ENCODE measurements around the gene GJD4.

The GJD4 gene

GRCh38 chr10:35605191-35605590, at the start of gene GJD4:
GJD4 (plus strand) TSS chr10:35605341; CDS start chr10:35605568, 227 bp downstream.
- H3K4me3 ChIP-seq (ENCODE audit: low read depth, low read length) = no peak within 1 kb of the TSS
- TF ChIP-seq CTCF (IDR thresholded peaks at IDR 0.05; ENCODE audit: insufficient read depth, low read depth, low read length, missing control alignments) = no peak
- DNase-seq (ENCODE audit: low read depth) = no peak

- DNase-seq (ENCODE audit: low read depth) = no peak
Observed at GRCh38 chr10:35555962-35556930, 48.9 kb upstream of the GJD4 start.

GRCh38 chr10:35558276-35558675, 46.9 kb upstream of the GJD4 start:
- DNase-seq (ENCODE audit: low read depth) = no peak
- no peak overlapping the region for H3K4me3 ChIP-seq (ENCODE audit: low read depth, low read length)

More at GRCh38 chr10:35555962-35556930, 48.9 kb upstream of the GJD4 start:
- TF ChIP-seq CTCF (IDR thresholded peaks at IDR 0.05; ENCODE audit: insufficient read depth, low read depth, low read length, missing control alignments) = no peak
- no peak overlapping the region for H3K4me3 ChIP-seq (ENCODE audit: low read depth, low read length)

GRCh38 chr10:35559416-35559815, 45.7 kb upstream of the GJD4 start:
- no peak for DNase-seq (ENCODE audit: low read depth)
- no peak for TF ChIP-seq CTCF (IDR thresholded peaks at IDR 0.05; ENCODE audit: insufficient read depth, low read depth, low read length, missing control alignments)
- no peak overlapping the region for H3K4me3 ChIP-seq (ENCODE audit: low read depth, low read length)

More at GRCh38 chr10:35558276-35558675, 46.9 kb upstream of the GJD4 start:
- no peak for TF ChIP-seq CTCF (IDR thresholded peaks at IDR 0.05; ENCODE audit: insufficient read depth, low read depth, low read length, missing control alignments)

GRCh38 chr10:35561715-35562114, 43.4 kb upstream of the GJD4 start:
- TF ChIP-seq CTCF (IDR thresholded peaks at IDR 0.05; ENCODE audit: insufficient read depth, low read depth, low read length, missing control alignments) = no peak
- DNase-seq (ENCODE audit: low read depth) = no peak
- H3K4me3 ChIP-seq (ENCODE audit: low read depth, low read length) = no peak overlapping the region

- no peak for TF ChIP-seq CTCF (IDR thresholded peaks at IDR 0.05; ENCODE audit: insufficient read depth, low read depth, low read length, missing control alignments)
- H3K4me3 ChIP-seq (ENCODE audit: low read depth, low read length) = no peak overlapping the region
- no peak for DNase-seq (ENCODE audit: low read depth)
Observed at GRCh38 chr10:35562427-35562826, 42.7 kb upstream of the GJD4 start.
